ENCODE results near the gene PRKCZ. TPM values are rescaled to one million over a fixed set of nuclear protein-coding genes. Genes with fewer than 3 reads are reported as not detected.

PRKCZ gene
- total RNA-seq, 2 experiments from 2014 or later, result 13.2 to 14.7 TPM

DNA sequence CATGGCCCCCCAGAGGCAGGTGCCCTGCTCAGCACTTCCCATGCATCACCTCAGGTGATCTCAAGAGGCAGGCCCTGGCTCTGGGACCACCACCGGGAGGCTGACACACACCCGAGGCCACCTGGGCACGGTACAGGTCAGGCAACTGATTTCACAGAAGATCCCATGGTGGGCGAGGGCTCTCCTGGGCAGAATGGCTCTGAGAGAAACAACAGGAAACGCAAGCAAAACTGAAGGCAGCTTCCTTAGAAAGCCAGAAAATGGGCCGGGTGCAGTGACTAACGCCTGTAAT is 166.5 kb downstream of the PRKCZ start:
- H3K36me3 Mint-ChIP-seq, result no peaks in the 10 kb centered on the region
- CTCF ChIA-PET, result no interaction called here
- no peak overlapping the region for H3K4me3 Mint-ChIP-seq
- H3K4me1 Mint-ChIP-seq (ENCODE audit: low read depth), result peaks cover 2% of the 10 kb centered on the region
- no peak for DNase-seq
- POLR2A ChIA-PET, result no interaction called here
- H3K27ac Mint-ChIP-seq, result no peak overlapping the region
- no peaks in the 10 kb centered on the region for H3K27me3 Mint-ChIP-seq
- H3K9me3 Mint-ChIP-seq, result peaks cover 5% of the 10 kb centered on the region
- intact Hi-C loops (cut with micrococcal nuclease), result no loop called here

DNA sequence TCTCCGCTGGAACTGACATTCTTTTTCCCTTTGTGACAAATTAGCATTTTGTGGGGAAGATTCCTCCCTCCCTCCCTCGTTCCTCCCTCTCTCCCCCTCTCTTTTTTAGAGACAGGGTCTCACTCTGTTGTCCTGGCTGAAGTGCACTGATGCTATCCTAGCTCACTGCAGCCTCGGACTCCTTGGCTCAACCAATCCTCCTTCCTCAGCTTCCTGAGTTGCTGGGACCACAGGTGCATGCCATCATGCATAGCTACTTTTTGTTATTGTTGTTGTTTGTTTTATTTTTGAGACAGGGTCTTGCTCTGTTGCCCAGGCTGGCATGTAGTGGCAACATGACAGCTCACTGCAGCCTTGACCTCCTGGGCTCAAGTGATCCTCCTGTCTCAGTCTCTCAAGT is 171.1 kb downstream of the PRKCZ start:
- Mint-ChIP-seq H3K27ac (no peak overlapping the region), H3K9me3 (peaks cover 5% of the 10 kb centered on the region), H3K4me3 (no peak overlapping the region), H3K27me3 (peaks cover under 1% of the 10 kb centered on the region), H3K36me3 (no peaks in the 10 kb centered on the region), H3K4me1 (ENCODE audit: low read depth) (peaks cover 4% of the 10 kb centered on the region)
- CTCF ChIA-PET, result interaction anchor here (0.9 kb wide), 1 partner anchor 26 kb away, joined by 3 read pairs; no protein-coding TSS in a partner anchor
- intact Hi-C loops (cut with micrococcal nuclease), result no loop called here
- DNase-seq, result no peak
- POLR2A ChIA-PET, result no interaction called here

GRCh38 chr1:2224170-2224584 is 174.0 kb downstream of the PRKCZ start:
- intact Hi-C loops (cut with micrococcal nuclease), result no loop called here
- DNase-seq, result no peak
- Mint-ChIP-seq H3K27ac (no peak overlapping the region), H3K4me3 (no peak overlapping the region), H3K27me3 (peaks cover 1% of the 10 kb centered on the region), H3K36me3 (peaks cover 3% of the 10 kb centered on the region), H3K4me1 (ENCODE audit: low read depth) (peaks cover 4% of the 10 kb centered on the region), H3K9me3 (no peaks in the 10 kb centered on the region)
- ChIA-PET CTCF (interaction anchor here (1.1 to 1.2 kb wide), 2 partner anchors 29 to 157 kb away, joined by 3 read pairs; partner anchors contain the start of gene FAAP20), POLR2A (no interaction called here)

- peaks cover 9% of the 10 kb centered on the region for H3K36me3 Mint-ChIP-seq
- ChIA-PET POLR2A (no interaction called here), CTCF (interaction anchor here (1.0 to 1.2 kb wide), 3 partner anchors 30 to 157 kb away, joined by 3 to 4 read pairs (median 3); partner anchors contain the start of gene FAAP20)
- no peak overlapping the region for H3K4me3 Mint-ChIP-seq
- peaks cover 4% of the 10 kb centered on the region for H3K4me1 Mint-ChIP-seq (ENCODE audit: low read depth)
- no peak overlapping the region for H3K27ac Mint-ChIP-seq
- DNase-seq, result no peak
- H3K27me3 Mint-ChIP-seq, result peaks cover 1% of the 10 kb centered on the region
- H3K9me3 Mint-ChIP-seq, result no peaks in the 10 kb centered on the region
- intact Hi-C loops (cut with micrococcal nuclease), result no loop called here
Measured at GRCh38 chr1:2224631-2225428, 174.6 kb downstream of the PRKCZ start.

GRCh38 chr1:2226525-2227345 is 176.5 kb downstream of the PRKCZ start:
- Mint-ChIP-seq H3K27ac (peak overlapping the region; percentile 64), H3K4me1 (ENCODE audit: low read depth) (peaks cover 5% of the 10 kb centered on the region), H3K4me3 (peak overlapping the region; percentile 62), H3K36me3 (peaks cover 25% of the 10 kb centered on the region), H3K9me3 (no peaks in the 10 kb centered on the region), H3K27me3 (peaks cover 1% of the 10 kb centered on the region)
- intact Hi-C loops (cut with micrococcal nuclease), result no loop called here
- POLR2A ChIA-PET, result interaction anchor here (1.0 to 3.3 kb wide), 3 partner anchors 14 to 64 kb away, joined by 3 to 15 read pairs (median 3); no protein-coding TSS in a partner anchor
- CTCF ChIA-PET, result interaction anchor here (1.0 to 1.2 kb wide), 2 partner anchors 32 to 89 kb away, joined by 3 to 4 read pairs; partner anchors contain the start of gene FAAP20
- DNase-seq, result no peak

- H3K4me3 Mint-ChIP-seq, result peak overlapping the region; percentile 55
- intact Hi-C loops (cut with micrococcal nuclease), result no loop called here
- peaks cover 27% of the 10 kb centered on the region for H3K36me3 Mint-ChIP-seq
- ChIA-PET CTCF (interaction anchor here (0.6 to 7.8 kb wide), 3 partner anchors 32 to 153 kb away, joined by 4 to 45 read pairs (median 4); partner anchors contain the start of gene FAAP20), POLR2A (interaction anchor here (0.6 to 3.3 kb wide), 11 partner anchors 13 to 89 kb away, joined by 3 to 15 read pairs (median 4); partner anchors contain the start of gene FAAP20)
- peak; percentile 97 for DNase-seq
- no peak overlapping the region for H3K27ac Mint-ChIP-seq
- peaks cover 9% of the 10 kb centered on the region for H3K4me1 Mint-ChIP-seq (ENCODE audit: low read depth)
- peaks cover 1% of the 10 kb centered on the region for H3K27me3 Mint-ChIP-seq
- no peaks in the 10 kb centered on the region for H3K9me3 Mint-ChIP-seq
Measured at GRCh38 chr1:2227346-2228156, 177.3 kb downstream of the PRKCZ start.

DNA sequence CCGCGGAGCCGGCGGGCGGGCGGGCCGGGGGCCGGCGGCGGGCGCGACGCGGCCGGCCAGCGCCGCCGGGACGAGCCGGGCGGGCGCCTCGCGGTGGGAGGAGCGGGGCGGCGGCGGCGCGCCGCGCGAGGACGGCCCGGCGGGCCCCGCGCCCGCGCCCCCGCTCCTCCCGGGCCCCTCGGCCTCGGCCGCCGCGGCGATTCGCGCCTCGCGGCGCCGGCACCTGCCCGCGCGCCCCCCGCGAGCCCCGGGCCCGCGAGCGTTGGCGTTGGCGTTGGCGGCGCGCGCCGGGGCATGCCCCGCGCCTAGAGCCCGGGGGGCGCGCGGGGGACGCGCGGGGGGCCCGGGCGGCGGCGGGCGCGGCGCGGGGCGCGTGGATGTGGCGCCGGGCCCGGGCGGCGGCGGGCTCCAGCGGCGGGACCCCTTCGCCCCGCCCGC is 178.0 kb downstream of the PRKCZ start, which contains the start of gene SKI:
Gene SKI (plus strand): TSS at position 163 of the 438 bp plus-strand sequence. CDS start 448 bp downstream, outside the sequence.
- H3K4me3 Mint-ChIP-seq, result peak within 1 kb of the TSS; percentile 99
- peaks cover 30% of the 10 kb centered on the region for H3K36me3 Mint-ChIP-seq
- peaks cover 13% of the 10 kb centered on the region for H3K4me1 Mint-ChIP-seq (ENCODE audit: low read depth)
- DNase-seq, result no peak
- peaks cover 1% of the 10 kb centered on the region for H3K27me3 Mint-ChIP-seq
- ChIA-PET POLR2A (interaction anchor here (0.7 to 4.3 kb wide), 9 partner anchors 27 to 154 kb away, joined by 3 to 30 read pairs (median 4); partner anchors contain the start of gene FAAP20), CTCF (interaction anchor here (1.3 to 7.8 kb wide), 4 partner anchors 33 to 154 kb away, joined by 3 to 45 read pairs (median 12); partner anchors contain the start of gene FAAP20)
- H3K9me3 Mint-ChIP-seq, result no peaks in the 10 kb centered on the region
- intact Hi-C loops (cut with micrococcal nuclease), result no loop called here
- peak within 1 kb of the TSS; percentile 96 for H3K27ac Mint-ChIP-seq

DNA sequence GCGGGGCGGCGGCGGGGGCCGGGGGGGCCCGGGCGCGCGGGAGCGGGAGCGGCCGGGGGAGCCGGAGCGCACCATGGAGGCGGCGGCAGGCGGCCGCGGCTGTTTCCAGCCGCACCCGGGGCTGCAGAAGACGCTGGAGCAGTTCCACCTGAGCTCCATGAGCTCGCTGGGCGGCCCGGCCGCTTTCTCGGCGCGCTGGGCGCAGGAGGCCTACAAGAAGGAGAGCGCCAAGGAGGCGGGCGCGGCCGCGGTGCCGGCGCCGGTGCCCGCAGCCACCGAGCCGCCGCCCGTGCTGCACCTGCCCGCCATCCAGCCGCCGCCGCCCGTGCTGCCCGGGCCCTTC is 178.5 kb downstream of the PRKCZ start:
- peak; percentile 43 for DNase-seq
- H3K9me3 Mint-ChIP-seq, result no peaks in the 10 kb centered on the region
- POLR2A ChIA-PET, result interaction anchor here (0.6 to 4.3 kb wide), 14 partner anchors 9 to 452 kb away, joined by 3 to 30 read pairs (median 4); partner anchors contain the start of genes FAAP20, MORN1 and RER1

GRCh38 chr1:2229037-2229864 is 179.0 kb downstream of the PRKCZ start:
- ChIA-PET CTCF (interaction anchor here (1.0 to 7.8 kb wide), 10 partner anchors 22 to 162 kb away, joined by 3 to 45 read pairs (median 4); partner anchors contain the start of genes FAAP20, MORN1 and RER1), POLR2A (interaction anchor here (0.6 to 4.3 kb wide), 16 partner anchors 8 to 453 kb away, joined by 3 to 30 read pairs (median 4); partner anchors contain the start of genes FAAP20, MORN1 and RER1)
- peak overlapping the region; percentile 99 for H3K4me3 Mint-ChIP-seq
- no peaks in the 10 kb centered on the region for H3K9me3 Mint-ChIP-seq
- peak overlapping the region; percentile 96 for H3K27ac Mint-ChIP-seq
- H3K4me1 Mint-ChIP-seq (ENCODE audit: low read depth), result peaks cover 22% of the 10 kb centered on the region
- H3K36me3 Mint-ChIP-seq, result peaks cover 31% of the 10 kb centered on the region
- peaks cover 1% of the 10 kb centered on the region for H3K27me3 Mint-ChIP-seq
- intact Hi-C loops (cut with micrococcal nuclease), result no loop called here
- DNase-seq, result peak; percentile 72

More for the DNA sequence above, 178.5 kb downstream of the PRKCZ start:
- CTCF ChIA-PET, result interaction anchor here (1.1 to 7.8 kb wide), 9 partner anchors 21 to 163 kb away, joined by 3 to 45 read pairs (median 6); partner anchors contain the start of genes FAAP20, MORN1 and RER1
- Mint-ChIP-seq H3K4me3 (peak overlapping the region; percentile 99), H3K4me1 (ENCODE audit: low read depth) (peaks cover 18% of the 10 kb centered on the region), H3K36me3 (peaks cover 30% of the 10 kb centered on the region), H3K27me3 (peaks cover 1% of the 10 kb centered on the region), H3K27ac (peak overlapping the region; percentile 96)
- intact Hi-C loops (cut with micrococcal nuclease), result no loop called here

All from activated CD4-positive, alpha-beta memory T cell treated with anti-CD3 and anti-CD28 coated beads for 36 hours (primary cell).